ENCODE data around the gene CTNND2.

CTNND2 gene

GRCh38 chr5:11396917-11397316, 507.3 kb downstream of the CTNND2 start:
- Histone ChIP-seq H3K4me1 (ENCODE audit: control insufficient read depth, insufficient read depth, low read length) (no peaks in the 10 kb centered on the region), H3K27ac (ENCODE audit: insufficient read depth, low read depth, low read length, poor library complexity, severe bottlenecking) (no peak overlapping the region), H3K9me3 (ENCODE audit: control insufficient read depth, low read length) (no peaks in the 10 kb centered on the region), H3K36me3 (ENCODE audit: control insufficient read depth, insufficient read depth, low read length) (peaks cover 4% of the 10 kb centered on the region), H3K4me3 (ENCODE audit: insufficient read depth, low read depth, low read length) (no peak overlapping the region), H3K27me3 (ENCODE audit: control insufficient read depth, insufficient read depth, low read length, poor library complexity, severe bottlenecking) (no peaks in the 10 kb centered on the region)
- WGBS, 2 experiments = 76 to 80% methylated on average over 5 of the region's 5 CpGs

- Histone ChIP-seq H3K4me3 (ENCODE audit: insufficient read depth, low read depth, low read length) (no peak overlapping the region), H3K36me3 (ENCODE audit: control insufficient read depth, insufficient read depth, low read length) (peaks cover 4% of the 10 kb centered on the region), H3K27ac (ENCODE audit: insufficient read depth, low read depth, low read length, poor library complexity, severe bottlenecking) (no peak overlapping the region), H3K4me1 (ENCODE audit: control insufficient read depth, insufficient read depth, low read length) (peaks cover 4% of the 10 kb centered on the region), H3K9me3 (ENCODE audit: control insufficient read depth, low read length) (no peaks in the 10 kb centered on the region), H3K27me3 (ENCODE audit: control insufficient read depth, insufficient read depth, low read length, poor library complexity, severe bottlenecking) (no peaks in the 10 kb centered on the region)
- 89 to 96% methylated on average over 4 to 5 of the region's 5 CpGs for WGBS, 2 experiments
Measured at GRCh38 chr5:11394933-11395332, 509.3 kb downstream of the CTNND2 start.

GRCh38 chr5:11390291-11390767, 513.9 kb downstream of the CTNND2 start:
- Histone ChIP-seq H3K4me3 (ENCODE audit: insufficient read depth, low read depth, low read length) (no peak overlapping the region), H3K27me3 (ENCODE audit: control insufficient read depth, insufficient read depth, low read length, poor library complexity, severe bottlenecking) (peaks cover 7% of the 10 kb centered on the region), H3K9me3 (ENCODE audit: control insufficient read depth, low read length) (no peaks in the 10 kb centered on the region), H3K4me1 (ENCODE audit: control insufficient read depth, insufficient read depth, low read length) (peaks cover 27% of the 10 kb centered on the region), H3K36me3 (ENCODE audit: control insufficient read depth, insufficient read depth, low read length) (peaks cover 4% of the 10 kb centered on the region), H3K27ac (ENCODE audit: insufficient read depth, low read depth, low read length, poor library complexity, severe bottlenecking) (no peak overlapping the region)
- 93 to 95% methylated on average over 6 of the region's 6 CpGs for WGBS, 2 experiments

GRCh38 chr5:11387382-11387781, 516.9 kb downstream of the CTNND2 start:
- Histone ChIP-seq H3K27me3 (ENCODE audit: control insufficient read depth, insufficient read depth, low read length, poor library complexity, severe bottlenecking) (peaks cover 33% of the 10 kb centered on the region), H3K36me3 (ENCODE audit: control insufficient read depth, insufficient read depth, low read length) (no peaks in the 10 kb centered on the region), H3K27ac (ENCODE audit: insufficient read depth, low read depth, low read length, poor library complexity, severe bottlenecking) (no peak overlapping the region), H3K4me3 (ENCODE audit: insufficient read depth, low read depth, low read length) (no peak overlapping the region), H3K4me1 (ENCODE audit: control insufficient read depth, insufficient read depth, low read length) (peaks cover 27% of the 10 kb centered on the region), H3K9me3 (ENCODE audit: control insufficient read depth, low read length) (no peaks in the 10 kb centered on the region)
- 73 to 80% methylated on average over 2 of the region's 3 CpGs for WGBS, 2 experiments

- Histone ChIP-seq H3K36me3 (ENCODE audit: control insufficient read depth, insufficient read depth, low read length) (no peaks in the 10 kb centered on the region), H3K27ac (ENCODE audit: insufficient read depth, low read depth, low read length, poor library complexity, severe bottlenecking) (peak overlapping the region; percentile 67), H3K27me3 (ENCODE audit: control insufficient read depth, insufficient read depth, low read length, poor library complexity, severe bottlenecking) (peaks cover 33% of the 10 kb centered on the region), H3K4me3 (ENCODE audit: insufficient read depth, low read depth, low read length) (no peak overlapping the region), H3K4me1 (ENCODE audit: control insufficient read depth, insufficient read depth, low read length) (peaks cover 27% of the 10 kb centered on the region), H3K9me3 (ENCODE audit: control insufficient read depth, low read length) (no peaks in the 10 kb centered on the region)
- WGBS, 2 experiments = 0 to 11% methylated on average over 1 of the region's 2 CpGs
Measured at GRCh38 chr5:11386398-11386797, 517.8 kb downstream of the CTNND2 start.

- Histone ChIP-seq H3K4me1 (ENCODE audit: control insufficient read depth, insufficient read depth, low read length) (peaks cover 27% of the 10 kb centered on the region), H3K9me3 (ENCODE audit: control insufficient read depth, low read length) (no peaks in the 10 kb centered on the region), H3K27ac (ENCODE audit: insufficient read depth, low read depth, low read length, poor library complexity, severe bottlenecking) (peak overlapping the region; percentile 67), H3K4me3 (ENCODE audit: insufficient read depth, low read depth, low read length) (peak overlapping the region; percentile 3), H3K36me3 (ENCODE audit: control insufficient read depth, insufficient read depth, low read length) (no peaks in the 10 kb centered on the region), H3K27me3 (ENCODE audit: control insufficient read depth, insufficient read depth, low read length, poor library complexity, severe bottlenecking) (peaks cover 33% of the 10 kb centered on the region)
- 0% methylated on average over 3 of the region's 3 CpGs for WGBS, 2 experiments
Measured at GRCh38 chr5:11385901-11386293, 518.3 kb downstream of the CTNND2 start.

- Histone ChIP-seq H3K4me3 (ENCODE audit: insufficient read depth, low read depth, low read length) (peak overlapping the region; percentile 35), H3K4me1 (ENCODE audit: control insufficient read depth, insufficient read depth, low read length) (peaks cover 27% of the 10 kb centered on the region), H3K36me3 (ENCODE audit: control insufficient read depth, insufficient read depth, low read length) (no peaks in the 10 kb centered on the region), H3K27me3 (ENCODE audit: control insufficient read depth, insufficient read depth, low read length, poor library complexity, severe bottlenecking) (peaks cover 33% of the 10 kb centered on the region), H3K9me3 (ENCODE audit: control insufficient read depth, low read length) (no peaks in the 10 kb centered on the region), H3K27ac (ENCODE audit: insufficient read depth, low read depth, low read length, poor library complexity, severe bottlenecking) (no peak overlapping the region)
- WGBS, 2 experiments = 1 to 2% methylated on average over 33 of the region's 33 CpGs
Measured at GRCh38 chr5:11385251-11385900, 518.9 kb downstream of the CTNND2 start.

GRCh38 chr5:11384441-11385250, 519.6 kb downstream of the CTNND2 start:
- 1 to 2% methylated on average over 96 of the region's 96 CpGs for WGBS, 2 experiments
- Histone ChIP-seq H3K27me3 (ENCODE audit: control insufficient read depth, insufficient read depth, low read length, poor library complexity, severe bottlenecking) (peaks cover 33% of the 10 kb centered on the region), H3K36me3 (ENCODE audit: control insufficient read depth, insufficient read depth, low read length) (no peaks in the 10 kb centered on the region)

GRCh38 chr5:11383506-11384095, 520.6 kb downstream of the CTNND2 start:
- Histone ChIP-seq H3K36me3 (ENCODE audit: control insufficient read depth, insufficient read depth, low read length) (no peaks in the 10 kb centered on the region), H3K4me1 (ENCODE audit: control insufficient read depth, insufficient read depth, low read length) (peaks cover 25% of the 10 kb centered on the region), H3K9me3 (ENCODE audit: control insufficient read depth, low read length) (no peaks in the 10 kb centered on the region), H3K27ac (ENCODE audit: insufficient read depth, low read depth, low read length, poor library complexity, severe bottlenecking) (no peak overlapping the region), H3K4me3 (ENCODE audit: insufficient read depth, low read depth, low read length) (no peak overlapping the region), H3K27me3 (ENCODE audit: control insufficient read depth, insufficient read depth, low read length, poor library complexity, severe bottlenecking) (peaks cover 33% of the 10 kb centered on the region)
- WGBS, 2 experiments = 82 to 88% methylated on average over 7 of the region's 7 CpGs

More at GRCh38 chr5:11384441-11385250, 519.6 kb downstream of the CTNND2 start:
- Histone ChIP-seq H3K27ac (ENCODE audit: insufficient read depth, low read depth, low read length, poor library complexity, severe bottlenecking) (no peak overlapping the region), H3K9me3 (ENCODE audit: control insufficient read depth, low read length) (no peaks in the 10 kb centered on the region), H3K4me1 (ENCODE audit: control insufficient read depth, insufficient read depth, low read length) (peaks cover 22% of the 10 kb centered on the region), H3K4me3 (ENCODE audit: insufficient read depth, low read depth, low read length) (peak overlapping the region; percentile 50)

- H3K9me3 ChIP-seq (ENCODE audit: control insufficient read depth, low read length) = no peaks in the 10 kb centered on the region
- H3K36me3 ChIP-seq (ENCODE audit: control insufficient read depth, insufficient read depth, low read length) = no peaks in the 10 kb centered on the region
- peaks cover 9% of the 10 kb centered on the region for H3K4me1 ChIP-seq (ENCODE audit: control insufficient read depth, insufficient read depth, low read length)
- 90 to 91% methylated on average over 5 of the region's 5 CpGs for WGBS, 2 experiments
- H3K4me3 ChIP-seq (ENCODE audit: insufficient read depth, low read depth, low read length) = no peak overlapping the region
- H3K27ac ChIP-seq (ENCODE audit: insufficient read depth, low read depth, low read length, poor library complexity, severe bottlenecking) = no peak overlapping the region
- peaks cover 11% of the 10 kb centered on the region for H3K27me3 ChIP-seq (ENCODE audit: control insufficient read depth, insufficient read depth, low read length, poor library complexity, severe bottlenecking)
Measured at GRCh38 chr5:11378461-11378860, 525.8 kb downstream of the CTNND2 start.
